ENCODE results near the gene SETD2.
A peak's percentile ranks its signal among the peaks of the same experiment; 100 is the strongest.
"Not testable (repeated sequence)": the region's sequence is repeated elsewhere in the genome, so short reads cannot be mapped to it uniquely, and the experiment has no call there.

SETD2 gene

GRCh38 chr3:47037302-47037701 is 126.6 kb downstream of the SETD2 start:
- not testable (repeated sequence) for DNase-seq (ENCODE audit: low read depth in 2 of 3, low spot score in 1 of 3)

GRCh38 chr3:47036145-47036544 is 127.8 kb downstream of the SETD2 start:
- DNase-seq (ENCODE audit: low read depth in 2 of 3, low spot score in 1 of 3): no peak

GRCh38 chr3:47035645-47036044 is 128.3 kb downstream of the SETD2 start:
- DNase-seq (ENCODE audit: low read depth in 2 of 3, low spot score in 1 of 3): no peak

- no peak for DNase-seq (ENCODE audit: low read depth in 2 of 3, low spot score in 1 of 3)
Measured at GRCh38 chr3:47034868-47035489, 128.9 kb downstream of the SETD2 start.

GRCh38 chr3:47031041-47031440 is 132.9 kb downstream of the SETD2 start:
- DNase-seq (ENCODE audit: low read depth in 2 of 3, low spot score in 1 of 3): not testable (repeated sequence)

GRCh38 chr3:47028667-47029066 is 135.2 kb downstream of the SETD2 start:
- DNase-seq (ENCODE audit: low read depth in 2 of 3, low spot score in 1 of 3): no peak

- no peak for DNase-seq (ENCODE audit: low read depth in 2 of 3, low spot score in 1 of 3)
Measured at GRCh38 chr3:47028146-47028545, 135.8 kb downstream of the SETD2 start.

GRCh38 chr3:47026432-47026831 is 137.5 kb downstream of the SETD2 start:
- DNase-seq (ENCODE audit: low read depth in 2 of 3, low spot score in 1 of 3): not testable (repeated sequence)

GRCh38 chr3:47024932-47025331 is 139.0 kb downstream of the SETD2 start:
- no peak for DNase-seq (ENCODE audit: low read depth in 2 of 3, low spot score in 1 of 3)

GRCh38 chr3:47022641-47023071 is 141.3 kb downstream of the SETD2 start:
- no peak for DNase-seq (ENCODE audit: low read depth in 2 of 3, low spot score in 1 of 3)

GRCh38 chr3:47020311-47020710 is 143.6 kb downstream of the SETD2 start:
- no peak for DNase-seq (ENCODE audit: low read depth in 2 of 3, low spot score in 1 of 3)

- peak in 1 of 3 donors; percentile 51 for DNase-seq (ENCODE audit: low read depth in 2 of 3, low spot score in 1 of 3)
Measured at GRCh38 chr3:47019201-47019600, 144.7 kb downstream of the SETD2 start.

GRCh38 chr3:47018269-47018611 is 145.7 kb downstream of the SETD2 start:
- no peak for DNase-seq (ENCODE audit: low read depth in 2 of 3, low spot score in 1 of 3)

- DNase-seq (ENCODE audit: low read depth in 2 of 3, low spot score in 1 of 3): no peak
Measured at GRCh38 chr3:47017504-47018268, 146.2 kb downstream of the SETD2 start.

GRCh38 chr3:47016934-47017435 is 146.9 kb downstream of the SETD2 start:
- peak in 1 of 3 donors; percentile 27 for DNase-seq (ENCODE audit: low read depth in 2 of 3, low spot score in 1 of 3)

- DNase-seq (ENCODE audit: low read depth in 2 of 3, low spot score in 1 of 3): no peak
Measured at GRCh38 chr3:47016086-47016933, 147.6 kb downstream of the SETD2 start.

- DNase-seq (ENCODE audit: low read depth in 2 of 3, low spot score in 1 of 3): no peak
Measured at GRCh38 chr3:47015151-47015550, 148.8 kb downstream of the SETD2 start.

GRCh38 chr3:47014036-47014435 is 149.9 kb downstream of the SETD2 start:
- no peak for DNase-seq (ENCODE audit: low read depth in 2 of 3, low spot score in 1 of 3)

GRCh38 chr3:47013231-47013630 is 150.7 kb downstream of the SETD2 start:
- no peak for DNase-seq (ENCODE audit: low read depth in 2 of 3, low spot score in 1 of 3)

- no peak for DNase-seq (ENCODE audit: low read depth in 2 of 3, low spot score in 1 of 3)
Measured at GRCh38 chr3:47012342-47013230, 151.3 kb downstream of the SETD2 start.

GRCh38 chr3:47011371-47011770 is 152.5 kb downstream of the SETD2 start:
- DNase-seq (ENCODE audit: low read depth in 2 of 3, low spot score in 1 of 3): no peak
